Fibroblast of the aortic adventitia (primary cell): ENCODE data around the gene NPEPL1. TPM values are rescaled to one million over a fixed set of nuclear protein-coding genes. Genes with fewer than 3 reads are reported as not detected.

Experiments used
- DNase-seq: peaks from one replicate; pipeline ENCODE4 v3.0.0-alpha.2; 2010; ENCODE audit warnings: low read depth
- H3K4me3 ChIP-seq: 2 replicates; pipeline ENCODE4 v1.5.1; 2011; ENCODE audit warnings: low read depth, mild to moderate bottlenecking, control low read depth, low read length, moderate library complexity
- CTCF ChIP-seq: IDR thresholded peaks from 2 replicates; pipeline ENCODE4 v1.5.1; 2011; ENCODE audit warnings: mild to moderate bottlenecking, low read length, control low read depth, inconsistent platforms; ENCODE audit not compliant: insufficient read depth
- total RNA-seq: library from RNA; depleted of rRNA; stranded (reverse); fragments of >200 nt; gene quantifications from 2 replicates; pipeline ENCODE4 v1.2.3, GENCODE V29; 2012; ENCODE audit warnings: low replicate concordance

Gene NPEPL1
- total RNA-seq, 1 donor: 24.5 TPM

DNA sequence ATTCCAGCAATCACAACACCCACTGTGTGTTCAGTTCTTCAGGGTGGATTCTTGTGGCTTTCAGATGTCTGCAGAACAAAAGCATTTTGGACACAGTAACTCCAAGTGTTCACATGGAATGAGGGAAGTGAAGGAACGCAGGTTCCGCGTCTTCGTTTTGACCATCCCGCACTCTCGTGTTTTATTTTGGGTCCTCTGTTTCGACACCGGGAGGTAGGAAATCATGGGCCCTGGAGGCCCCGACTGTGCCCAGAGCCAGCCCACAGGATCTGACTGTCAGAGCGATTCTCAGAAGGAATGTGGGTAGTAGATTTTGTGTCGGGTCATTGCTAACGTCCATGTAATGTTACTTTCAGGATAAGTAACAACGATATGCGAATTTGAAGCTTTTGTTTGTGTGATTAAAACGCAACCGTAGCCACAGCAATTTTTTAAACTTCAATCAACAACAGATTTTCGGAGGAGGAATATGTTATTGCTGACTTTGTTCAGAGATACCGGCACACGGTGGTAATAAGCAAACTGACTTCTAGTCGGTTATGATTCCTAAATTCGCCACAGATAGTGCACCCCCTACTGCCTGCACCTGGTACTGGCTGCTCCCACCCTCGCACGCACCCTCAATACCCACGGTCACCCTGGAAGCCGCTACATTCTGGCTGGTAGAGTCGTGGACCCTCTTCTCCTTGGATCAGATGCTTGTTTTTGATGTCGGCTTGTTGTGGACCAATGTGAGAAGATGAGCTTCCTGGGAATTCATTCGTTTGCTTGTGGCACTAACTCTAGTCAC, 10.5 kb downstream of the NPEPL1 start:
- peak; percentile 29 for TF ChIP-seq CTCF
- no peak overlapping the region for H3K4me3 ChIP-seq
- no peak for DNase-seq

GRCh38 chr20:58703765-58704371, 11.3 kb downstream of the NPEPL1 start:
- no peak for TF ChIP-seq CTCF

DNA sequence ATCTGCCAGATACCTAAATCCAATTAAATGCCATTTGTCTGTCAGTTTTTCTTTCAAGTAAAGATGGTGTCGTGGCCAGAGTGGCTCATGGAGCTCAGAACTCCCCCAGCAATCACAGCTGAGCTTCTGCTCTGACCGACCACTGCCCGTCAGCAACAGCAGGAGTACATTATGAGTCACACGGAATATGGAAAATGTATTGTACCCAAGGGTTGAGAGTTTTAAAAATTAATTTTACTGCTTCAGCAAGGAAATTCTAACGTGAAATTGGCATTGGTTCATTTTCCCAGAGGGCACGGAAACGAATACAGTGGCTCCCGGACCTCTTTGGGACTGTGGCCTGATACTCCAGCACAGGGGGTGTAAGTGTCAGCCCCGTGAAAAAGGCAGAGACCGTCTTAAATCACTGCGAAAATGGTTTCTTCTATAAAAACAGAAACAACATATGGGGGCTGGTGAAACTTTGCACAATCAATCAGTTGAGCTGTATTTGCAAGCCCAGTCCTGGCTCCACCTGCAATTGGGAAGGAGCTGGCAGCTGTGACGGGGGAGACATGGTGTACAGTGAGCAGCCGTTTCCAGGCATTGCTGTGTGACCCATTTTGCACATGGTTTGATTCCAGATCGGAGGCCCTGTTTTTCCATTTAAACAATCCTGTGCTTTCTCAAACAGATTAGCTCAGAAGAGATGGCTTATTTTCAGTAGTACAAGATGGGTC, 12.8 kb downstream of the NPEPL1 start:
- DNase-seq: no peak
- no peak for TF ChIP-seq CTCF
- no peak overlapping the region for H3K4me3 ChIP-seq

More at GRCh38 chr20:58703765-58704371, 11.3 kb downstream of the NPEPL1 start:
- no peak overlapping the region for H3K4me3 ChIP-seq
- no peak for DNase-seq

DNA sequence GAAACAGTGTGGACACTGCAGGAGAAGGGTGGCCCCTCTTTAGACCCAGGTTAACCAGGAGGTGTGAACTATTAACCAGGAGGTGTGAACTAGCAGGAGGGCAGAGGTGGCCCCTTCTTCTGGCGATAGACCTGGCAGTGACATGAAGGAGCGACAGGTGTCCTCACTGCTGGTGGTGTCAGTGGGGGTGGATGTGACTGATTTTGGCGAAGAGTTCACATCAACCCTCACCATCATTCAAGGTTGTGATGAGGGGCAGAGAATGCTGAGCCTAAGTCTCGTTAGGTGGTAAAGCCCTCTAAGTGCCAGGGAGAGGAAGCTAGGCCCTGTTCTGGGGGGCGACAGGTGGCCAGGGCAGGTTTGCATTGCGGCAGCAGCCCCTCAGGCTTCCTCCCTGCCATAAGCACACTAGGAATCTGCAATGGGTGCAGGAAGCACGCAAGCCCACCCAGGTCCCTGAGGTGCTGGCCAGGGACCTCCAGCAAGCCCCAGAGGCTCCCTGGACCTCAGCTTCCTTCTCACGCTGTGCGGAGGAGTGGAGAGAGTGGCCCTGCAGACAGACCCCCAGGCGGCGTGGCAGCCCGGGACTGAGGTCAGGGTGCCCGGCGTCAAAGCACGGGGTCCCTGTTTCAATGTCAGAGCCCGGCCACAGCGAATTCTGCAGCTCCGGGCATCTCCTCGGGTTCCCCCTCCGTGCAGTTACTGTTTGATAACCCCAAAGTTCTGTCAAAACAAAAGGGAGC, 13.7 kb downstream of the NPEPL1 start:
- H3K4me3 ChIP-seq: no peak overlapping the region
- no peak for TF ChIP-seq CTCF
- DNase-seq: no peak

- H3K4me3 ChIP-seq: no peak overlapping the region
- TF ChIP-seq CTCF: no peak
- DNase-seq: no peak
Observed at GRCh38 chr20:58706975-58707681, 14.5 kb downstream of the NPEPL1 start.

- no peak overlapping the region for H3K4me3 ChIP-seq
- no peak for TF ChIP-seq CTCF
- no peak for DNase-seq
Observed at GRCh38 chr20:58707770-58708169, 15.2 kb downstream of the NPEPL1 start.
